ENCODE results near the gene RASL10B.

RASL10B gene

GRCh38 chr17:35726953-35727460 lies 4.4 kb upstream of the RASL10B start:
- no peak overlapping the region for H3K4me3 ChIP-seq (ENCODE audit: low read depth in 1 of 2, low read length in 1 of 2)
- H3K36me3 ChIP-seq: peaks cover 71% of the 10 kb centered on the region
- no peak overlapping the region for H3K27ac ChIP-seq

GRCh38 chr17:35727635-35728034 lies 3.8 kb upstream of the RASL10B start:
- Histone ChIP-seq H3K27ac (no peak overlapping the region), H3K4me3 (ENCODE audit: low read depth in 1 of 2, low read length in 1 of 2) (no peak overlapping the region), H3K4me1 (ENCODE audit: control insufficient read depth in 1 of 2, insufficient read depth in 1 of 2, low read depth in 1 of 2, low read length in 1 of 2) (peaks cover 0 to 6% of the 10 kb centered on the region in 2 experiments), H3K36me3 (peaks cover 68% of the 10 kb centered on the region), H3K9me3 (no peaks in the 10 kb centered on the region), H3K27me3 (peaks cover 34% of the 10 kb centered on the region)
- TF ChIP-seq, protein P1, sequence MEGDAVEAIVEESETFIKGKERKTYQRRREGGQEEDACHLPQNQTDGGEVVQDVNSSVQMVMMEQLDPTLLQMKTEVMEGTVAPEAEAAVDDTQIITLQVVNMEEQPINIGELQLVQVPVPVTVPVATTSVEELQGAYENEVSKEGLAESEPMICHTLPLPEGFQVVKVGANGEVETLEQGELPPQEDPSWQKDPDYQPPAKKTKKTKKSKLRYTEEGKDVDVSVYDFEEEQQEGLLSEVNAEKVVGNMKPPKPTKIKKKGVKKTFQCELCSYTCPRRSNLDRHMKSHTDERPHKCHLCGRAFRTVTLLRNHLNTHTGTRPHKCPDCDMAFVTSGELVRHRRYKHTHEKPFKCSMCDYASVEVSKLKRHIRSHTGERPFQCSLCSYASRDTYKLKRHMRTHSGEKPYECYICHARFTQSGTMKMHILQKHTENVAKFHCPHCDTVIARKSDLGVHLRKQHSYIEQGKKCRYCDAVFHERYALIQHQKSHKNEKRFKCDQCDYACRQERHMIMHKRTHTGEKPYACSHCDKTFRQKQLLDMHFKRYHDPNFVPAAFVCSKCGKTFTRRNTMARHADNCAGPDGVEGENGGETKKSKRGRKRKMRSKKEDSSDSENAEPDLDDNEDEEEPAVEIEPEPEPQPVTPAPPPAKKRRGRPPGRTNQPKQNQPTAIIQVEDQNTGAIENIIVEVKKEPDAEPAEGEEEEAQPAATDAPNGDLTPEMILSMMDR (IDR thresholded peaks at IDR 0.05): no peak

More at GRCh38 chr17:35726953-35727460, 4.4 kb upstream of the RASL10B start:
- H3K4me1 ChIP-seq (ENCODE audit: control insufficient read depth in 1 of 2, insufficient read depth in 1 of 2, low read depth in 1 of 2, low read length in 1 of 2): peaks cover 0 to 6% of the 10 kb centered on the region in 2 experiments
- no peaks in the 10 kb centered on the region for H3K9me3 ChIP-seq
- TF ChIP-seq, protein P1 (IDR thresholded peaks at IDR 0.05): no peak
- H3K27me3 ChIP-seq: peaks cover 27% of the 10 kb centered on the region

DNA sequence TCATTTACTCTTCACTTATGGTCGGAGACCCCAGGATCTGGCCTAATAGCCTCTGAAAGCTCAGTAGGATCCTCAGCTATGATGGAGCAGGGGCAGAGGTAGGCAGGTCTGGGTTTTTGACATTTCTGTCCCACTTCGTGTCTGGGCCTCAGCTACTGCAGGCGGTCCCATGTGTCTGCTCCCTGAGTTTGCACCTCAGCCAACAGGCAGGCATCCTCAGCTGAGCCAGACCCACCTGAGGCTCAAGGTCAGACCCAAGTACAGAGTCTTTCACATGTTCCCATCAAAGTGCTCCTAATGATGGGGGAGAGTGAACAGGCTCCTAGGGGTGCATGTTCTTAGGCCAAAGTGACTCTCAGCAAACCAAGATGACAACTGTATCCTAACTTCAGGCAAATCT lies 2.9 kb upstream of the RASL10B start:
- TF ChIP-seq, protein P1 (IDR thresholded peaks at IDR 0.05): no peak
- H3K27me3 ChIP-seq: peaks cover 43% of the 10 kb centered on the region
- peaks cover 0 to 6% of the 10 kb centered on the region in 2 experiments for H3K4me1 ChIP-seq (ENCODE audit: control insufficient read depth in 1 of 2, insufficient read depth in 1 of 2, low read depth in 1 of 2, low read length in 1 of 2)
- H3K27ac ChIP-seq: no peak overlapping the region
- H3K4me3 ChIP-seq (ENCODE audit: low read depth in 1 of 2, low read length in 1 of 2): no peak overlapping the region
- H3K9me3 ChIP-seq: no peaks in the 10 kb centered on the region
- peaks cover 59% of the 10 kb centered on the region for H3K36me3 ChIP-seq

DNA sequence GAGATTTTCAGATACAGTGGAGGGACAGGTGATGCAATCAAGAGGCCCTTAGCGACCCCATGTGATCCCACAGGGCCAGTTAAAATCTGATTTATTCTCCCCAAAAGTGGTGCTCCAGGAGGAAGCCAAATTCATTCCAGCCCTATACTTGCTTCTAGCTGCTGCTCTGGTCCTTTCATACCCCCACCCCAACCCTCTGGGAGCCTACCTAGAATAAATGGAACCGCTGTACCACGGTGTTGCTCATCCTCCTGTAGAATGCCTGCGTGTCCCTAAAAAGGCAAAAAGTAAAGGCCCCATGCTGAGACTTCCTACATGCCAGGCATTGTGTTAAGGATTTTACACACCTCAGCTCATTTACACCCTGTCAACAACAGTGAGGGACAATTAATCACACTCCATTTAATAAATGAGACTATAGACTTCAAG lies 2.0 kb upstream of the RASL10B start:
- Histone ChIP-seq H3K9me3 (no peaks in the 10 kb centered on the region), H3K36me3 (peaks cover 50% of the 10 kb centered on the region), H3K4me3 (ENCODE audit: low read depth in 1 of 2, low read length in 1 of 2) (no peak overlapping the region), H3K27ac (no peak overlapping the region), H3K27me3 (peaks cover 51% of the 10 kb centered on the region), H3K4me1 (ENCODE audit: control insufficient read depth in 1 of 2, insufficient read depth in 1 of 2, low read depth in 1 of 2, low read length in 1 of 2) (peaks cover 0 to 6% of the 10 kb centered on the region in 2 experiments)
- TF ChIP-seq, protein P1 (IDR thresholded peaks at IDR 0.05): no peak

- Histone ChIP-seq H3K27ac (no peak overlapping the region), H3K27me3 (peaks cover 52% of the 10 kb centered on the region), H3K4me1 (ENCODE audit: control insufficient read depth in 1 of 2, insufficient read depth in 1 of 2, low read depth in 1 of 2, low read length in 1 of 2) (peaks cover 0 to 6% of the 10 kb centered on the region in 2 experiments), H3K9me3 (no peaks in the 10 kb centered on the region), H3K4me3 (ENCODE audit: low read depth in 1 of 2, low read length in 1 of 2) (no peak overlapping the region), H3K36me3 (peaks cover 39% of the 10 kb centered on the region)
- TF ChIP-seq, protein P1 (IDR thresholded peaks at IDR 0.05): no peak
Measured at GRCh38 chr17:35730400-35731005, 936 bp upstream of the RASL10B start.

Data from neutrophil (primary cell).